NCI-H1417 (cell line): ENCODE measurements around the gene KHDRBS2.

ENCODE experiments used
- DNase-seq, 3 experiments: peaks; one replicate each; lab custom pipeline; 2025; lab: John Stamatoyannopoulos, UW

KHDRBS2 gene

DNA sequence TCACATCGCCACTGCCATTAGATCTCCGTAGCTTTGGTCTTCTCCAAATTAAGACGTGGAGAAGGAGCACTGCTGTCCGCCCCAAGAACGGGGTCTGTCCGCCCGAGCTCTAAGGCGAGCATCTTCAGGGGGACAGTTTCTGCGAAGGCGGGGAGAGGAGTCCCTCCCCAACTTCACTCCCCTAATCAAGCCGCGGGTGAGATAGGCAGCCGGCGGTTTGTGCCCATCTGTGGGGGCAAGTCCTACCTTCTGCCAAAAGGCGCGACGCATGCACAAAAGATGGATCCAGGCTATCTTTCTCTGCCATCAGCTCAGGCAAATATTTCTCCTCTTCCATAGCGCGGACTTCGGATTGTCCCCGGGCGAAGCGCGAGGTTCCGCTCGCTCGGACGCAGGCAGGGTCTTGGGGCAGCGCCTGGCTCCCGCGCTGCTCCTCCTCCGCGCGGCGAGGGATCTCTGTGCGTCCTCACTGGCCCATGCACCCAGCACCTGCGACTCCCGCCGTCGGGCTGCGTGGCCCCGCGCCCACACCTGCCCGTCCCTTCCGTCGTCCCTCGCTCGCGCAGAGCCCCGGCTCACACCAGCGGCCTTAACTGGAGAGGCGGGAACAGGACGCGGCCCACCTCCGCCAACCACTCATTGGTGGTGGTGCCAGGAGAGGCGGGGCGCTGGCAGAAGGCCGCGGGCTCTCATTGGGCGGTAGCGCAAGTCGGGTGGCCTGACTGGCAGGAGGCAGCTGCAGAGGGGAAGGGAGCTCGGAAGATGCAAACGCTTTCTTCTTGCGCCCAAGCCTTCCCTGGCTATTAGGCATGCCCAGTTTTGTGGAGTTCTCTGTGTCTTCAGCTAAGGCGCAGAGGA is at the start of gene KHDRBS2:
TSS of gene KHDRBS2 (minus strand) at position 614 of the 858 bp plus-strand sequence.
- peak in 2 of 3 experiments; percentile 92 to 95 for DNase-seq

GRCh38 chr6:62328607-62329006 is 42.6 kb upstream of the KHDRBS2 start:
- no peak for DNase-seq

DNA sequence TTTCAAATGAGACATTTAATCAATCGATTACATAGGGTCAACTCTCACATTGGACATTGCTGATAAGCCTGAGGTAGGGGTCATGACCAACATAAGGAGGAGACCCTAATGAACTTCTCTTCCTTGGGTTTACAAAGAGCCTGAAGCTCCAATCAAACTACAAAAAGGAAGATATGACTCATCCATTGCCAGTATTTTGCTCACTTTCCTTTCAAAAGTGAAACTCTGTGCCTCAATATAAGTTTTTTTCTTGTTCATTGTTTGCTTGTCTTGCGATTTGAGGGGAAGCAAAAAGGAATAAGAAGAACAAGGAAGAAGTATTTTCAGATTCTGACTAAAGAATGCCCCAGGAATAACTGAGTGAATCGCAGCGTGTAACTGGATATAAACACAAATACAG is 38.8 kb upstream of the KHDRBS2 start:
- no peak for DNase-seq

DNA sequence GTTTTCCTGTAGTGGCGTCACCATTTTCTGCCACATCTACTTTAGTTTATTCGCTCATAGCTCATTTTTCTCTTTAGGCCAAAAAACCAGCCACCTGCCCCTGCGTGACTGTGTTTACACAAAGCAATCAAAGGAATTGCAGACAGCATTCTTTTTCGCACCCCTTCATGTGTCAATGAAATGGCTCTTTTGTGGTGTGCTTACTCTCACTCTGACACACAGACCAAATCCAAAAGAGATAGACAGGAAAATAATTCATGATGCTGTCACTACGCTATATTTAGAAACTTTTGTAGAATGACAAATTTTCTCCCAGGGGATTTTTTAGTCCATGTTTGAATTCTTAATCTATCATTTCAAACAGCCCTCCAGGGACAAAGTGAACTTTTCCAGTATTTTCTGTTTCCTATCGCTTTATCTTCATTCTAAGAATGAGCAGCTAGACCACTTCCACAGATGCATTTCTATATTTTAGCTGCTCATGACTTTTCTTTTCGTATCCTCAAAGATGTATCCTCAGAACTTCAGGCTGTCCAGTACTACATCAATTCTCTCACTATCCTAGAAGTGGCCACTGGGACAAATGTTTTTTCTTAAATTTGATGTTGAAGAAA is 37.9 kb upstream of the KHDRBS2 start:
- peak in 1 of 3 experiments; percentile 29 for DNase-seq

- DNase-seq: no peak
Measured at GRCh38 chr6:62298745-62299392, 12.8 kb upstream of the KHDRBS2 start.

- DNase-seq: no peak
Measured at GRCh38 chr6:62296541-62296940, 10.5 kb upstream of the KHDRBS2 start.

DNA sequence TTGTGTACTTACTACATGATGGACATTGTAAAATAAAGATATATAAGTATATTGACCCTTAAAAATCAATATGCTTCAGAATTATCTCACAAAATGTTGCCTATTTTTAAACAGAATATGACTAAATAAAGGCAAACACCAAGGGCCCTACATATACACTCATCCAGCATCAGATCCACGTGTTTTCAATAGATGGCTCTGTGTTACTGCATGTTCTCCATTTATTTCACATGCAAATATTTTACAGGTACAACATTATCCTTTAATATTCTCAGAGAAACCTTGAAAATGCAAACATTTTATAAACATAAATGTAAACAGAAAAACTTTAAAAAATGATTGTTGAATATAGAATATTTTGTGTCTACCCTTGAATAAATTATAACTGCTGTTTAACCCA is 2.9 kb upstream of the KHDRBS2 start:
- DNase-seq: no peak

DNA sequence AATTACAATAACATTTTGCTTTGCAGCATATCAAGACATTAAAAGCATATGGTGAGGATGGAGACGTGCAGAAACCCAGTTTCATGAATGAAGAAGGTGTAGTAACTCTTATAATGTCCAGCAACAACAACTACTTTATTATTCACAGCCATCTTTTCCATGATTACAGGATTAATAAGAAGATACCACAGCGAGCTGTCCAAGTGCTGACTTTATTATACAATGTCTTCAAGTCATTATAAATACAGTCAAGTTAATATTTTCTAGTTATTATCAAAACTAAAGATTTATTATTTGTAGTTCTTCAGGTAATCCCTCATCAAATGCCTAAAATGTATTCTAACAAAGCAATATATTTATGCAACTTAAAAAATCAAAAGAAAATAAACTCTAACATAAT is 2.5 kb upstream of the KHDRBS2 start:
- DNase-seq: no peak

DNA sequence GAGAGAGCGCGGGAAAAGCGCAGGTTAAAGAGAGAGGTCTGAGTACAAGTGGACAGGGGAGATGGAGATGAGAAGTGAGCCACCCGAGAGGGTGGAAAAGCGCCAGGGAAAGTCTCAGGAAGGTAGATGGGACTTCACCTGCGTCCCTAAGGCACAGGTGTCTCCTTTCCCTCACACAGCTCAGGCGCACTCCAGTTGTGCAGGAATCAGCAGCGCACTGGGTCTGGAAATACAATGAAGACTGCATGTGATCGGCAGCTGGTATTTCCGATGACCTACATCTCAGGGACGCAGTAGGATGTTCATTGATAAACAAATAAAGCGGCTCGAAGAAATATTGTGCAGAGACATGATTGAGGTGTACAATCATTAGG is 432 bp upstream of the KHDRBS2 start:
- DNase-seq: peak in 1 of 3 experiments; percentile 94

DNA sequence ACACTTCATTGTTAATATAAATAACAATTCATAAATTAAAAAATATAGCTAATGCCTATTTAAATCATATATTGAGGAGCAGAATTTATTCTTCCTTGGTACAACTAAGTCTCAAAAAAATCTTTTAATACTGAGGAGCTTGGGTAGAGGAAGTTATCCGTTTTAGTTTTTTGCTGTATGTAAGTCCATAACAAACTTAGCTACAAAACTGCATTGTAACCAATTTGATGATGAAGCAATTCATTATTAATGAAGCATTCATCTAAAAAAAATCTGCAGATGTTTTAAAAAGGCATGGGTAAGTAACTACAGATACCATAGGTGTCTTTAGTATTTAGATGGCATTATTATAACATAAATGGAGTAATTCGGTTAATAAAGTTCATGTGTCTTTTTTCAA is 1.3 kb downstream of the KHDRBS2 start:
- DNase-seq: no peak

DNA sequence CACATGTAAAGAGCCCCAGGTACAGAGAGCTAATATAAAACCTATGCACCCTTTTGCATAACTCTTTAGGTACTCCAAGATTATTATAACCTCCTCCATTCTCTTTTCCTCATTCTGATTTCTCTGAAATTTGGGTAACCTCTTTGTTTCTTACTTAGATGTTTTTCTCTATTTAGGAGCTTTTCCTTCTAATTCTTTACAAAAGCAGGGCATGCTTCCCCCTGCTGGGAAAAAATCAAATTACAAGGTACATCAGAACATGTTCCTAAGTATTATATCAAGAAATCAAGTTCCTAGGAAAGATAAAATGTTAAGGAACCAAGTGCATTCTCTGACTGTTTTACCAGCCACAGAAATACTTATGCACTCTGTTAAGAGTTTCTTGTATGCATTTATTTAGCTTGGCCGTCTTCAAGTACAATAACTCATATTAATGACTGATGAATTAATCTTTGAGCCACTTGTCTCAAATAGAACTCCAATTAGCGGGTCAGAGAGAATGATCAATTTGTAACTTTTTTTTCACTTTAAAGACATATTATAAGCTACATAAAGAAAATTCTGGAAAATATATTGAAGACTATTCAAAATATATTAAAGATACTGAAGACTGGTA is 2.1 kb downstream of the KHDRBS2 start:
- peak in 2 of 3 experiments; percentile 27 to 79 for DNase-seq

- no peak for DNase-seq
Measured at GRCh38 chr6:62283365-62283764, 2.7 kb downstream of the KHDRBS2 start.

- no peak for DNase-seq
Measured at GRCh38 chr6:62280099-62280498, 5.9 kb downstream of the KHDRBS2 start.

GRCh38 chr6:62272114-62272513 is 13.9 kb downstream of the KHDRBS2 start:
- no peak for DNase-seq

DNA sequence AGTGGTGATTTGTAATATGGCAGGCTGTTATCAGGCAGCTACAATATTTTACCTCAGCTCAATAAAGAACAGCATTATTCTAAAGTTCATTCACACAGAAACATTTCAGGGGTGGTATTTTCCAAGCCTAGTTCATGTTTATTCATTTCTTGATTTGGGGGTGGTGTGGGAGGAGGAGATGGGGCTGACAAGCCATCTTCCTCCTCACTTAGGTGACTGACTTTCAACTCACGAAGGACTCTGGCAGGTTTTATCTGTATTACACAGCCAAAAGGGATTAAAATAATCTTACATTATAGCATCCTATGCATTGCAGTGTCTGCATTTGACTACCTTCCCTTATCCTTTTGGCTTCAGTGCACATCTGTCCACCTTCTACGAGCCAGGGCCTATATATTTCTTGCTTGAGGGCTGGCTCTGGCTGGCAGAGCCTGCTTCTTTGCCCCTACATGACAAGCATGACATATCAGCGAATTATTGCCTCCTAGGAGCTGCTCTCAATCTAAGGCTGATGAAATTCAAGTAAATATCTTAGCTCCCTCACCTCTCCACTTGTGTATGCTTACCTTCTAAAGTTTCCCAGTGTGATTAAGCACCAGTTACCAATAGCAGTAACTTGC is 20.0 kb downstream of the KHDRBS2 start:
- no peak for DNase-seq

- no peak for DNase-seq
Measured at GRCh38 chr6:62262283-62262682, 23.7 kb downstream of the KHDRBS2 start.

- no peak for DNase-seq
Measured at GRCh38 chr6:62246087-62246486, 39.9 kb downstream of the KHDRBS2 start.

DNA sequence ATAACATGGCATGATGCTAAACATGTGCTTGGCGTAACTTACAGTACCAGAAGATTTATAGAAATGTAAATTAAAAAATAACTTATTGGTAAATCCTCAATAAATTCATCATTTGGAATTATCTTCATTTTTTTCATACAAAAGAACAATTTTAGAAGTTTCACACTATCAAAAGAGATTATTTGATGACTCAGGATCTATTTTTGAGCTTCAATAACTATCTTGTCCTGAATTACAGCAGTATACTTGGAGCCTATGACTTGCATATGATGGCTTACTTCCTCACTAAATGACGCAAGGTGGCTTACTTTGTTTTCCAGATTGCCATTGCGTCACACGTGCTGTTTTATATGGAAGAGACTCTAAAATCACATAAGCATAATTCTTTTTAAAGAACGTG is 49.2 kb downstream of the KHDRBS2 start:
- DNase-seq: no peak

DNA sequence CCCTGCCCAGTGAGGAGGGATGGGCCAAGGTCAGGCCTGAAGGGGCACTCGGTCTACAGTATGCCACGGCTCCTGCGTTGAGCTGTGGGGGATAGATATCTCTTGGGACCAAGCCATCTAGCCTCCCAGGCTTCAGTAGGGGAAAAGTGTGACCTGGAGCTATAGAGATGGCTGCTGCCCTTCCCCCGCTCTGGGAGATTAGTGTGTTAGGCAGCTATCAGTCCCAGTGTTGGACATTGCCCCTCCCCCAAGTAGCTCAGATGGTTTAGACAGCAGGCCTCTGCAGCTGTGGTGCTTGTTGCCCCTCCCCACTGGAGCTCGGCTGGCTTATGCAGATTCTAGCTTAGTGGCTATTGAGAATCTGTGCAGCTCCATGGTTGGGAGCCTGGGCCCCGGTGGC is 56.8 kb downstream of the KHDRBS2 start:
- no peak for DNase-seq

DNA sequence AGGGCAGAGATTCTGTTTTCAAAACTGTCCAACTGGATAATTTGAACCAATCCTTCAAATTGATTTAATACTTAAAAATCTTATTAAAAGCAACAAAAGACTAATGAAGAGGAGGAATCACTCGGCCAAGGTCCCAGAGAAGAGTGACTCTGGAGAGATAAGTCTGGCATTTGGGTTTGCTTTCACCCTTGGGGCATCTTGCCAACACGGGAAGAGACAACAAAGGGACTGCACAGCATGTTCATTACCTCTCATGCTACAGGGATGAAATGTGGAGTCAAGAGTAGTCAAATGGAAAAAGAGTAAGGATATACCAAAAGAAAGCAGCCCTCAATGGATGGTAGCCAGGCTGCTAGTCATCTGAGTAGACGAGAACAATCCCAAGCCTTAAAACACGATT is 68.2 kb downstream of the KHDRBS2 start:
- peak in 1 of 3 experiments; percentile 1 for DNase-seq

DNA sequence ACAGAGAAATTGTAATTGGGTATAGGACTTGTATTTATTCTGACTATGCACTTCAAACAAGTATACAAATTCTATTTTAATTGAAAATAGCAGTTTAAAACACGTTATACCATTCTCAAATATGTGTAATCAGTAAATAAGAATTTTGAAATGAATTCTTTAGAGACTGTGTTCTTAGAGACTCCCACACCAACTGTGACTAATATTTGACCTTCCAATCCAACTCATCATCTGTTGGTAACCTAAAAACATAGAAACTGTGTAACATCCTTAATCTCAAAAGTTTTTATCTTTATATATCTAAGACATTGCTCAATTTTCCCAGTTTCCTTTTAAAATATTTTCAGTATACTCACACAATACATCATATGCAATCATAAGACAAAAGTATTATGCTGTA is 83.9 kb downstream of the KHDRBS2 start:
- DNase-seq: no peak

- DNase-seq: peak in 2 of 3 experiments; percentile 0 to 19
Measured at GRCh38 chr6:62192593-62192992, 93.4 kb downstream of the KHDRBS2 start.
